Stimulated activated naive CD8-positive, alpha-beta T cell treated with anti-CD3 and anti-CD28 coated beads, Interleukin-15, Interleukin-2, amounts not matched to agents 100 ng/mL and 50 ng/mL, for 24 hours (primary cell): ENCODE measurements around the gene CUEDC2.

Experiments used
- H3K27ac Mint-ChIP-seq: one replicate; pipeline ENCODE4 v1.8.0; 2021; ENCODE audit warnings: mild to moderate bottlenecking, mixed read lengths
- H3K27me3 Mint-ChIP-seq: one replicate; pipeline ENCODE4 v1.8.0; 2021; ENCODE audit warnings: mixed read lengths
- H3K36me3 Mint-ChIP-seq: one replicate; pipeline ENCODE4 v1.8.0; 2021; ENCODE audit warnings: low read depth, mixed read lengths
- H3K4me1 Mint-ChIP-seq: one replicate; pipeline ENCODE4 v1.8.0; 2021; ENCODE audit warnings: low read depth, mixed read lengths
- H3K4me3 Mint-ChIP-seq: one replicate; pipeline ENCODE4 v1.8.0; 2021; ENCODE audit warnings: mild to moderate bottlenecking, mixed read lengths
- H3K9me3 Mint-ChIP-seq: one replicate; pipeline ENCODE4 v1.8.0; 2021; ENCODE audit warnings: mixed read lengths

The CUEDC2 gene, protein sequence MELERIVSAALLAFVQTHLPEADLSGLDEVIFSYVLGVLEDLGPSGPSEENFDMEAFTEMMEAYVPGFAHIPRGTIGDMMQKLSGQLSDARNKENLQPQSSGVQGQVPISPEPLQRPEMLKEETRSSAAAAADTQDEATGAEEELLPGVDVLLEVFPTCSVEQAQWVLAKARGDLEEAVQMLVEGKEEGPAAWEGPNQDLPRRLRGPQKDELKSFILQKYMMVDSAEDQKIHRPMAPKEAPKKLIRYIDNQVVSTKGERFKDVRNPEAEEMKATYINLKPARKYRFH

DNA sequence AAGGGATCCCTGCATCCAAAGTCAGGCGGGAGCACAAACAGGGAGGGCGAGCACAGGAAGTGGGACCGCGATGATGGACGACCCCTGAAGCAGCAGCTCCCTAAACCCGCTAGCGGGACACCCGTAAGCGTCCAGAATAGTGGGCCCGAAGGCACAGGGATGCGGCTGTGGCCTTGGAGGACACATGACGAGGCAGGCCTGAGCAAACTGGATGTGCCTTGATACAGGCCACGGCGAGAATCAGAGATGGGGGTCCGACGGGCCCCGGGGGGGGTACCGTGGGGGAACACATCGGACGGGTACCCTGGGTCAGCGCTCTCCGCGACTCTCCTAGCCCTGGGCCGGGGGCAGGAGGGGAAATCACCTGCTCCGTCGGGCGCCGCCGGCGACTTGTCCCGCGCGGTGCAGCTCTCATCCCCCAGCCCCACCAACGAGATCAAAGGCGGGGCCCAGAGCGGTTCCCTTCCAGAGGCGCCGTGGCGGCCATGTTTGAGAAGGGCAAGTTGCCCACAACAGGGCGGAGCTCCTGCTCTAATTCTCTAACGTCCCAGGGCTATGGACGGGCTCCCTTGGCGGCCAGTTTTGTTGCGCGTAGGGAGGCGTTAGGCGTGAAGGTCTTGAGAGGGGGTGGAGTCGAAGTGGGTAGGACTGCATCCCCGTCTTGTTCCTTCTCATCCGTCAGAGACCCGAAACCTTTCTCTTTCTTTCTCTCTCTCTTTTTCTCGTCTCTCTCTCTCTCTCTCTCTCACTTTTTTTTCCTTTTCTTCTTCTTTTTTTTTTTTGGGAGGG is at the start of gene CUEDC2:
Gene CUEDC2, minus strand, starts transcription at position 413 of the 789 bp plus-strand sequence. CDS start 7,386 bp downstream, outside the sequence.
- Mint-ChIP-seq H3K36me3 (peaks cover 11% of the 10 kb centered on the region), H3K4me1 (peaks cover 53% of the 10 kb centered on the region)

DNA sequence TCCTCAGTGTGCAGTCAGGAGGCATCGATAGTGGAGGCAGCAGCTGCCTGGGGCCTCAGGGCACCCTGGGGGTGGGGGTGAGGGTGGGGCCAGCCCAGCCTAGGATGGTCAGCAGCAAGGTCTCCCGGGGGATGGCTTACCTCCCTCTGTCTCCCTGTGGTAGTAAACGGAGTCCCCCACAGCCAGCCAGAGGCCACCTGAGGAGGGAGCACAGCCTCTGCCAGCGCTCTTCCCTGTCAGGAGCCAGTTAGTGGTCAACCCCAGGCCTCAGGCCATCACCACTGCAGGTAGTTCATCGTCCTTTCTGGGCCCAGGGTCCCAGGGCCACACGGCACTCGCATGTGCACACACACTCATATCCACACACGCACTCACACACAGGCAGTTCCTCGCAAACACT is 48.0 kb upstream of the CUEDC2 start:
- Mint-ChIP-seq H3K27ac (no peak overlapping the region), H3K4me1 (peaks cover 15% of the 10 kb centered on the region), H3K9me3 (no peaks in the 10 kb centered on the region), H3K36me3 (peaks cover 25% of the 10 kb centered on the region), H3K4me3 (no peak overlapping the region), H3K27me3 (no peaks in the 10 kb centered on the region)

More for the DNA sequence above, at the start of gene CUEDC2:
- Mint-ChIP-seq H3K27me3 (no peaks in the 10 kb centered on the region), H3K27ac (peak within 1 kb of the TSS; percentile 98), H3K9me3 (no peaks in the 10 kb centered on the region), H3K4me3 (peak within 1 kb of the TSS; percentile 92)

DNA sequence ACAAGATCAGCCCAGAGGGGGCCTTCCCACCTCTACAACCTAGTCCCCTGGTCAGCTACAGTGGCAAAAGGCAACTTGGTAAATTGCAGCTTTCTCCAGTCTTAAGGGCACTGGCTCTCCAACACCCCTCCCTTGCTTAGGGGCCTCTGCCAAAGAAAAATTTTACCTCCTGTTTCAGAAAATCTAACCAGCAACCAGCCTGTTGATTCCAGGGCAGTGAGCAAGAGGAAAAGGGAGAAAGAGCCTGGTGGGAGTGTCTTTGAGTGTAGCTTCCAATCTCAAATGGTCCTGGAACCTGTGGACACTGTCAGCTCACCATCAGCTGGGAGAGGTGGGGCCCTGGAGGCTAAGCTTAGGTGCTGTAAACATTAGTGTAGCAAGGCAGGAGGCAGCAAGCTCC is 47.3 kb upstream of the CUEDC2 start:
- peaks cover 15% of the 10 kb centered on the region for H3K4me1 Mint-ChIP-seq
- no peak overlapping the region for H3K4me3 Mint-ChIP-seq
- no peaks in the 10 kb centered on the region for H3K9me3 Mint-ChIP-seq
- H3K36me3 Mint-ChIP-seq = peaks cover 25% of the 10 kb centered on the region
- no peak overlapping the region for H3K27ac Mint-ChIP-seq
- no peaks in the 10 kb centered on the region for H3K27me3 Mint-ChIP-seq

DNA sequence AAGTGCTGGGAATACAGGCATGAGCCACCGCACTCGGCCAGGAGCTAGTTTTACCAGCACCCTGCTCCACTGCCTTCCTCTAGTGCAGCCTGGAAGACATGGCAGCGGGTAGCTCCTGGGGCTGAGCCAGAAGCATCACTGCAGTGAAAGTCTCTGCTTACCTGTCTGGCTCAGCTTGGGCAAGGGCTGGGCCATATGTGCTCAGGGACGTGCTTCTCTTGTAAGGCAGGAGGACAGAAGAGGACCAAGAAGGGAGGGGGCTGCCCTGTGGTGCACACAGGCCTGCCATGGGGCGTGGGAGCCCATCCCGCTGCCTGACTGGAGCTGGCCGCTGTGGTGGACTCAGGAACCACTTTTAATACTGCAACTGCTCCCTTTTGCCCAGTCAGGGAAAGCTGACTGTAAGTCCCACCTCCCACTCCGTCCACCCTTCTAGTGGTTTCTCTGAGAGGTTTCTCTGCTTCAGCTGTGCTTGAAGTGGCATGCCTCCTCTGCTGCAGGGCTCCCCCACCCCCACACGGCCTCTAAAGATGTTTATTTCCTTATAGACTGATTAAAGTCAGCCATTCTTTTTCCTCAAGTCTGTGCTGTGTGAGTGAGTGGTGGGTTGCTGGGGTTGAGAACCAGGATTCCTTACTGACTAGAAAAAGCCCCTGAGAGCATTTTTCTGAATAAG is 44.2 kb upstream of the CUEDC2 start:
- Mint-ChIP-seq H3K4me3 (no peak overlapping the region), H3K36me3 (peaks cover 20% of the 10 kb centered on the region), H3K27ac (peak overlapping the region; percentile 58)

DNA sequence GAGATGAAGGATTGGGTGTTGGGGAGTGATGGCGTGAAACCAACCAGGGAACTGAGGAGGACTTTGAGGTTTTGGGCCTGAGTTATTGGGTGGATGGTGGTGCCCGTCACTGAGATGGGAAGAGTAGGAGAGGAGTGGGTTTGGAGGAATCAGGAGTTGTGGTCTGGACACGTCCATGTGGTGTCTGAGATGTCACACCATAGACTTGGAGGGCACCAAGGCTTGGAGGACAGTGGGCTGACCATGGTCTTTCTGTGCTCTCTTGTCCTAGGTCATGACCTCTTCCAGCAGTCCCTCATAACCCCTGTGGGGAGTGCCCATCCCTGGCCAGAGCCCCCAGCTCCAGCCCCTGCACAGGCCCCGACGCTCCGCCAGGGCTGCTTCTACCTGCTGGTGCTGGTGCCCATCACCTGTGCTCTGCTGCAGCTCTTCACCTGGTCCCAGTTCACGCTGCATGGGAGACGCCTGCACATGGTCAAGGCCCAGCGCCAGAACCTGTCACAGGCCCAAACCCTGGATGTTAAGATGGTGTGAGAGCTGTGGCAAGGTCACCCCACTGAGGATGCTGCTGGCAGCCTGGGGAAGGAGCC is 43.2 kb upstream of the CUEDC2 start:
- Mint-ChIP-seq H3K9me3 (no peaks in the 10 kb centered on the region), H3K27ac (no peak overlapping the region), H3K27me3 (no peaks in the 10 kb centered on the region), H3K4me1 (peaks cover 27% of the 10 kb centered on the region), H3K4me3 (no peak overlapping the region), H3K36me3 (peaks cover 20% of the 10 kb centered on the region)

More for the DNA sequence above, 44.2 kb upstream of the CUEDC2 start:
- Mint-ChIP-seq H3K4me1 (peaks cover 27% of the 10 kb centered on the region), H3K27me3 (no peaks in the 10 kb centered on the region), H3K9me3 (no peaks in the 10 kb centered on the region)

DNA sequence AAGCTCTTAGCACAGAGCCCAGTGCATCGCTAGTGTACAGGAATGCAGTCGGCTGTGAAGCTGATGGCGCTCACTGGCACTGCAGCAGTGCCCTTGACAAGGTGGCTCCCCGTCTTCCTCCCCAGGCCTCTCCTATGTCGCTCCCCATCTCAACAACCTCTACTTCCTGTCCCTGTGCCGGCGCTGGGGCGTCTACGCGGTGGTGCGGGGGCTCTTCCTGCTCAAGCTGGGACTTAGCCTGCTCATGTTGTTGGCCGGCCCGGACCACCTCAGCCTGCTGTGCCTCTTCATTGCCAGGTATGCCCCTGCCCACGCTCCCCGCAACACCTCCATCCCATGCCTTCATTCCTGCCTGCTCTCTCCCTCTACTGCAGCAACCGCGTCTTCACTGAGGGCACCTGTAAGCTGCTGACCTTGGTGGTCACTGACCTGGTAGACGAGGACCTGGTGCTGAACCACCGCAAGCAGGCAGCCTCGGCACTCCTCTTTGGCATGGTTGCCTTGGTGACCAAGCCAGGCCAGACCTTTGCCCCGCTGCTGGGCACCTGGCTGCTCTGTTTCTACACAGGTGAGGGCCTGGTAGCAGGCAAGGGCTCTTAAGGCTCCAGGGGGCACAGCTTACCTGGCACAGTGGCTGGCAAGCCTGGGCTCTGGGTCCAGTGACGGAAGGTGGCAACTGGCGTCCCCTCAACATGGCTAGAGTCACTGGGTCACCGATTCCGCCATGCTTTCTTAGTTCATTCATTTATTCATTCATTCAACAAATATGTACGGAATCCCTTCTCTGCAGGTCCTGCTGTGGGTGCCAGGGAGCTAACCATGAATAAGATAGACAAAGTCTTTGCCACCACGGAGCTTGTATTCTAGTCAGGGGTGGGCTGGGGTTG is 41.3 kb upstream of the CUEDC2 start:
- Mint-ChIP-seq H3K4me3 (no peak overlapping the region), H3K36me3 (peaks cover 23% of the 10 kb centered on the region), H3K27ac (peak overlapping the region; percentile 78), H3K27me3 (no peaks in the 10 kb centered on the region), H3K4me1 (peaks cover 21% of the 10 kb centered on the region), H3K9me3 (no peaks in the 10 kb centered on the region)

DNA sequence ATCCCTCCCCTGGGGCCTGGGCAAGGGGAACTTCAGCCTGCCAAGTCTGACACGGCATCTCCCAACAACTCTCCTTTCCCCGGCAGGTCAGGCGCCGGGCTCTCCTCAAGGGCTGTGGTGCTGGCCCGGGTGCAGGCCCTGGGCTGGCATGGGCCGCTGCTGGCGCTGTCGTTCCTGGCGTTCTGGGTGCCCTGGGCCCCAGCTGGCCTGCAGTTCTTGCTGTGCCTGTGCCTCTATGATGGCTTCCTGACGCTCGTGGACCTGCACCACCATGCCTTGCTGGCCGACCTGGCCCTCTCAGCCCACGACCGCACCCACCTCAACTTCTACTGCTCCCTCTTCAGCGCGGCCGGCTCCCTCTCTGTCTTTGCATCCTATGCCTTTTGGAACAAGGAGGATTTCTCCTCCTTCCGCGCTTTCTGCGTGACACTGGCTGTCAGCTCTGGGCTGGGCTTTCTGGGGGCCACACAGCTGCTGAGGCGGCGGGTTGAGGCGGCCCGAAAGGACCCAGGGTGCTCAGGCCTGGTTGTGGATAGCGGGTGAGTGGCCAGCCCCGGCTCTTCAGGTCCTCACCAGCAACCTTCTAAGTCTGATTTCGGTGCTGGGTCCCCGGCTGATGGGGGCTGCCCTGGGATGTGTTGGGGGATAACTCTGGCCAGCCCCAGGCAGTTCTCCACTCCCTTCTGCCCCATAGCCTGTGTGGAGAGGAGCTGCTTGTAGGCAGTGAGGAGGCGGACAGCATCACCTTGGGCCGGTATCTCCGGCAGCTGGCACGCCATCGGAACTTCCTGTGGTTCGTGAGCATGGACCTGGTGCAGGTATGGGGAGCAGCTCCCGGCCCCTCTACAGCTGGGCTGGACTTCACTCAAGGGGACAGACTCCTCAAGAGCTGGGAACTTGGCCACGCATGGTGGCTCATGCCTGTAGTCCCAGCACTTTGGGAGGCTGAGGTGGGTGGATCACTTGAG is 38.5 kb upstream of the CUEDC2 start:
- Mint-ChIP-seq H3K4me1 (peaks cover 12% of the 10 kb centered on the region), H3K4me3 (no peak overlapping the region), H3K36me3 (peaks cover 25% of the 10 kb centered on the region), H3K27ac (no peak overlapping the region), H3K9me3 (no peaks in the 10 kb centered on the region), H3K27me3 (no peaks in the 10 kb centered on the region)

DNA sequence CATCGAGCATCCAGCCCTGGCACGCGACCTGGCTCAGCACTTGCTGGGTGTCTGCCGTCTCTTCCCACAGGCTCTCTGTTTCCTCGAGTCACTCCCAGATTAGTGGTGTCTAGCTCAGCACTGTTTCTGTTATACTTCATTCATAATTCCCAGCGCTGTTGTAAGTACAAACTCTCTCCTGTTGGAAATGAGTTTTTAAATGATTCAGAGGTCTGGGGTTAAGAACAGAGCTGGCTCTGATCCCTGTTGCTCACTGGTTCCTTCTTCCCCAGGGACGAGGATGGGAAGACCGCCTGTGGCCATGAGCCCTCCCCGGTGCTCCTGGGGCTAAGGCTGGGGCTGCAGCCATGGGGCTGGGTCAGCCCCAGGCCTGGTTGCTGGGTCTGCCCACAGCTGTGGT is 36.3 kb upstream of the CUEDC2 start:
- Mint-ChIP-seq H3K36me3 (peaks cover 17% of the 10 kb centered on the region), H3K27me3 (no peaks in the 10 kb centered on the region), H3K4me1 (peaks cover 13% of the 10 kb centered on the region), H3K9me3 (no peaks in the 10 kb centered on the region), H3K27ac (no peak overlapping the region), H3K4me3 (no peak overlapping the region)

DNA sequence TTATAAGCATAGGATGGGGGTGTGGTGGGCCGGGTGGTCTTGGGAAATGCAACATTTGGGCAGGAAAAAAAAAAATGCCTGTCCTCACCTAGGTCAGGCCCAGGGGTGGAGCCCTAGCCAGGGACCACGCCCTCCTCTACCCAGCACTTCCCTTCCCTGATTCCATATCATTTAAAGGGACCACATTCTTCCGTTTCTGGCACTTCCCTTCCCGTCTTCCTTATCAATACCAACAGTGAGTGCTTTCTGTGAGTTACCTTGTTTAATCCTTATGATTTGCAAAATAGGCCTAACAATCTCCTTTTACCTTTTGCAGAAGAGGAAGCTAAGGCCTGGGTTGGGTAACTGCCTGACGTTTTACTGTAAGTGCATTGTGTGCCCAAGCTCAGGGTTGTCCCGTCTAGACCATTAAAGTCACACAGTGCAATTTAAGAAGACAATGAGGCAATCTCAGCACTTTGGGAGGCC is 35.6 kb upstream of the CUEDC2 start:
- Mint-ChIP-seq H3K27me3 (no peaks in the 10 kb centered on the region), H3K4me1 (peaks cover 13% of the 10 kb centered on the region), H3K27ac (no peak overlapping the region), H3K36me3 (peaks cover 17% of the 10 kb centered on the region), H3K4me3 (no peak overlapping the region), H3K9me3 (no peaks in the 10 kb centered on the region)

DNA sequence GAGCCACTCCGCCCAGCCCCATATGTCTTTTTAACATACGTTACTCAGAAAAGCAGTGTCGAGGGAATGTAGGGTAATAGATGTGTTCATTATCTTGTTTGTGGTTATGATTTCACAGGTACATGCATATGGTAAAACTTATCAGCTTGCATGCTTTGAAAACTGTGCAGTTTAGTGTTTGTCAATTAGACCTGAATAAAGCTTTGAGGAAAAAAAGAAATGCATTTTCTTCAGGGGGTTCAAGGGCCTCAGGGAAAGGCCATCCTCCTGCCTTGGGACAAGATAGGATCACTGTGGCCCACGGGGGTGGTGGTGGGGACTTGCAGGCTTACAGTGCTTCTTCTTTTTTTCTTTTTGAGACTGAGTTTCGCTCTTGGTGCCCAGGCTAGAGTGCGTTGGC is 34.9 kb upstream of the CUEDC2 start:
- Mint-ChIP-seq H3K36me3 (peaks cover 12% of the 10 kb centered on the region), H3K4me1 (peaks cover 16% of the 10 kb centered on the region), H3K27ac (no peak overlapping the region), H3K4me3 (no peak overlapping the region), H3K9me3 (no peaks in the 10 kb centered on the region), H3K27me3 (no peaks in the 10 kb centered on the region)

DNA sequence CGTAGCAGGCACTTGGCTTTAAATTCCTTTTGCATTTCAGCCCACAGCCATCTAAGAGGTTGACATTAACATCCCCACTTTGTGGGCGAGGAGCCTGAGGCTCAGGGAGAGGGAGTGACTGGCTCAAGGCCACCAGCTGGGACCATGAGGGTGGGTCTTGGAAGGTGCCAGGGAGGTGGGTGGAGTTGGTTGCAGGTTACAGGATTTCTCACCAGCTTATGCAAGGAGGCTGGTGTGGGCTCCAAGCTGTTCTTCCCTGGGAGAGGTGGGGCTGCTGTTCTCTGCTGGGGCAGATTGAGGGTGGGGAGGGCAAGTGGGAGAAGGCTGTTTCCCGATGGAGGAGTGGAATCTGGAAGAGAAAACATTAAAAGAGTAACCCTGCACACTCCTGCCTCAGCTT is 33.1 kb upstream of the CUEDC2 start:
- Mint-ChIP-seq H3K27me3 (no peaks in the 10 kb centered on the region), H3K4me3 (no peak overlapping the region), H3K4me1 (peaks cover 34% of the 10 kb centered on the region), H3K9me3 (no peaks in the 10 kb centered on the region), H3K36me3 (peaks cover 12% of the 10 kb centered on the region), H3K27ac (no peak overlapping the region)

DNA sequence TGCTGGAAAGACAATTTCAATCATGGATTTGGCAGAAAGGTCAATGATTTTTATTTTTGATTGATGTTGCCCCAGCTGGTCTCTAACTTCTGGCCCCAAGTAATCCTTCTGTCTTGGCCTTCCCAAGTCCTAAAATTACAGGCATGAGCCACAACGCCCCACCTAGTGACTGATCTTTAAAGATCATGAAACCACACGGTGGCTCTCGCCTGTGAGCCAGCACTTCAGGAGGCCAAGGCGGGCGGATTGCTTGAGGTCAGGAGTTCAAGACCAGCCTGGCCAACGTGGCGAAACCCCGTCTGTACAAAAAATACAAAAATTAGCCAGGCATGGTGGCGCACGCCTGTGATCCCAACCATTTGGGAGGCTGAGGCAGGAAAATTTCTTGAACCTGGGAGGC is 31.6 kb upstream of the CUEDC2 start:
- Mint-ChIP-seq H3K4me1 (peaks cover 37% of the 10 kb centered on the region), H3K27ac (peak overlapping the region; percentile 26), H3K4me3 (no peak overlapping the region), H3K36me3 (peaks cover 6% of the 10 kb centered on the region), H3K27me3 (no peaks in the 10 kb centered on the region), H3K9me3 (no peaks in the 10 kb centered on the region)

DNA sequence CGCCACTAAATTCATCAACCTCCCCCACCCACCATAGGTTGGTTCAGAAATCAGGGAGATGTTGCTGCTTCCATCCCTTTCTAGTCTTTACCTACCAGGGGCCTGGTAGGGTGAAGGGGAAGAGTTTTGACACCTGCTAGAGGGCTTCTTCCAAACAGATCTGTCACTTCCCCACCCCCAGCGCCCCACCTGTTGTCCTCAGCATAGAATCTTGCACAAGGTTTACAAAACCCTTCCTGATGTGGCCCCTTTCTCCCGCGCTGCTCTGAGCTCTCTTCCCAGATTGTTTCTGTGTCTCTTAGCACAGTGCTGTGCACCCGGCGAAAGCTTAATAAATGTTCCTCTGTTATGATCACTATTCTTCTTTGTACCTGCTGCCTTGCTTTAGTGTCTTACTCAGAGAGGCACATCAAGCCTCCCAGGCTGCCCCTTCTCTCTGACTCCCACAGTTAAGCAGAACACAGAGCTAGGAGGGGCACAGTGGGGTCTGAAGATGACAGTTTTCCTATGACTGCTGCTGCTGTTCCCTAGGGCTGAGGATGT is 30.2 kb upstream of the CUEDC2 start:
- Mint-ChIP-seq H3K27me3 (no peaks in the 10 kb centered on the region), H3K27ac (no peak overlapping the region), H3K4me3 (peak overlapping the region; percentile 86), H3K9me3 (no peaks in the 10 kb centered on the region), H3K36me3 (no peaks in the 10 kb centered on the region), H3K4me1 (peaks cover 37% of the 10 kb centered on the region)
